DOHH2 (cell line): Measurements from ENCODE around the gene USP2.

Experiments used
- EZH2phosphoT487 ChIP-seq: fragments of 200-600 bp; sonication (generic); IDR thresholded peaks from 2 replicates; pipeline ENCODE4 v1.6.1; 2017; ENCODE audit warnings: borderline replicate concordance, mild to moderate bottlenecking, antibody characterized with exemption, low read length, moderate library complexity, mixed read lengths
- TF ChIP-seq, protein P1 (sequence below): fragments of 200-600 bp; sonication (generic); IDR thresholded peaks from one replicate; pipeline ENCODE4 v1.5.1; 2014; ENCODE audit warnings: antibody characterized with exemption, mild to moderate bottlenecking, low read depth, low read length; ENCODE audit not compliant: poor library complexity, severe bottlenecking

DNA sequence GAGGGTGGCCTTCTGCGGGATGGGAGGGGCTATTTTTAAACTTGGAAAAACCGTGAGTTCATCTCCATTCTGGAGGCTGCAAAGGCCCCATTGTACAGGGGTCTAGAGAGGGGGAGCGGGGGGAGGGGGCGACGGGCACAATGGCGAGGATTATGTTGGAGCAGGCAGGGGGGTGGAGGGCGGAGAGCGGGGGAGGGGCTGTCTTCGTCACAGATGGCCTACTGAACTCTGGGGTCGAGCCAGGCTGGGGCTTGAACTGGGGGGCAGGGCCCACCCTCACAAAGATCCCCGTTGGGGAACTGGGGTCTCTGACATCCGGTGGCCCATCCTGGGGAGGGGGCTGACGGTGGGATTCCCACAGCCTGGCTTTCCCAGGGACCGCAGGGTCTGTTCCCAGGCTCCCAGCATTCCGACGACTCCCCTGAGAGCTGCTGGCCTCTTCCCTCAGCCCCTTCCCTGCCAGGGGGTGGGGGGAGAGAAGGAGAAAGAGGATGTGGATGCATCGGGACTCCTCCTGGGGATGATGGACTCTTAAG lies 61.2 kb downstream of the USP2 start:
- TF ChIP-seq, protein P1, sequence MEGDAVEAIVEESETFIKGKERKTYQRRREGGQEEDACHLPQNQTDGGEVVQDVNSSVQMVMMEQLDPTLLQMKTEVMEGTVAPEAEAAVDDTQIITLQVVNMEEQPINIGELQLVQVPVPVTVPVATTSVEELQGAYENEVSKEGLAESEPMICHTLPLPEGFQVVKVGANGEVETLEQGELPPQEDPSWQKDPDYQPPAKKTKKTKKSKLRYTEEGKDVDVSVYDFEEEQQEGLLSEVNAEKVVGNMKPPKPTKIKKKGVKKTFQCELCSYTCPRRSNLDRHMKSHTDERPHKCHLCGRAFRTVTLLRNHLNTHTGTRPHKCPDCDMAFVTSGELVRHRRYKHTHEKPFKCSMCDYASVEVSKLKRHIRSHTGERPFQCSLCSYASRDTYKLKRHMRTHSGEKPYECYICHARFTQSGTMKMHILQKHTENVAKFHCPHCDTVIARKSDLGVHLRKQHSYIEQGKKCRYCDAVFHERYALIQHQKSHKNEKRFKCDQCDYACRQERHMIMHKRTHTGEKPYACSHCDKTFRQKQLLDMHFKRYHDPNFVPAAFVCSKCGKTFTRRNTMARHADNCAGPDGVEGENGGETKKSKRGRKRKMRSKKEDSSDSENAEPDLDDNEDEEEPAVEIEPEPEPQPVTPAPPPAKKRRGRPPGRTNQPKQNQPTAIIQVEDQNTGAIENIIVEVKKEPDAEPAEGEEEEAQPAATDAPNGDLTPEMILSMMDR: no peak
- no peak for TF ChIP-seq EZH2phosphoT487
